ENCODE data around the gene CYP27C1.

CYP27C1 gene

DNA sequence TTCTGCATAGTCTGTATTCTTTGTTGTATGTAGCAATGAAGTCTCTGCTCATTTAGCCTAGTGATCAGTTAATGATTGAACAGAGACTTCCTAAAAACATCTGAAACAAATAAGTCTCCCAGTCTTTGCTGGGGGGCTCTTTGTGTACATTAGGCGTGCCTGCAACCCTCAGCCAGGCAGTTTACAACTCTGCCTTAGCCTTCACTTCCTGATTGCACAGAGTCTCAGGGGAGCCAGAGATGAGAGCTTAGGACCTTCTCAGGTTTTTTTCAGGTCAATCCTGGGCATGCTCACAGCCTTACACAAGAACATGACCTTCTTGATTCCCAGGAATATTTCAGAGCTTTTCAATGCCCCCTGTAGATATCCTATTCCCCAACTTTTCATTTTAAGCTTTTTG lies 69.1 kb downstream of the CYP27C1 start:
- no peak for DNase-seq

GRCh38 chr2:127149384-127149783 lies 70.7 kb downstream of the CYP27C1 start:
- DNase-seq = peak; percentile 98

DNA sequence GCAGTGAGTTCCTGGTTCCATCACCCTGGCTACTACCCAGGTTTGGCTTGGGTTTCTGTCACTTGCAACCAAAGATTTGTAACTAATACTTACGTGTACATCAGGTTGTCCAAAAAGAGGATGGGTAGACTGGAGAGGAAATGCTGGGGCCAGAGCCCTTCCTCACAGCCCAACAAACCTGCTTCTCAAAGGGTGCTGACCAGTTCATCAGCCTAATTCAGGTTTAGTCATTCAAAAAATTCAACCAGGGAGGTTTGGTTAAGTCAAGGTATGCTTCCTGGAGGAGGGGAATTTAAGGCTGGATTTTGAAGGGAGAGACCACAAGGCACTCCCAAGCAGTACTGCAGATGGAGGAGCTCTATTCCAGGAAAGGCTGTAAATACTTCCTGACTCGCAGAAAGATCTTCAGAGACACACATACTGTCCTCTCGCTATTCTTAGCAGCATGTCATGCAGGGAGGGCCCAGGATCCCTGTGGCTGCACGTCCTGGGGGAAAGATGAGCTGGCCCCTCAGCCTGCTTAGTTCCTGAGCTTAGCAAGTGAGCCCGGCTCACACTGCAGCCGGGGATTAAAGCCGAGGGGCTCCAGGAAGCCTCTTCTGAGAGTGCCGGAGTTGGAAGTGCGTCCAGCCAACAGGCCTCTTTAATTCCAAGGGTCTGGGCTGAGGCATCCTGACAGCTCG lies 73.1 kb downstream of the CYP27C1 start:
- DNase-seq = peak; percentile 70

- no peak for DNase-seq
Observed at GRCh38 chr2:127146071-127146725, 73.9 kb downstream of the CYP27C1 start.

- DNase-seq = peak; percentile 68
Observed at GRCh38 chr2:127145280-127145895, 74.7 kb downstream of the CYP27C1 start.

- no peak for DNase-seq
Observed at GRCh38 chr2:127143841-127144782, 76.0 kb downstream of the CYP27C1 start.

DNA sequence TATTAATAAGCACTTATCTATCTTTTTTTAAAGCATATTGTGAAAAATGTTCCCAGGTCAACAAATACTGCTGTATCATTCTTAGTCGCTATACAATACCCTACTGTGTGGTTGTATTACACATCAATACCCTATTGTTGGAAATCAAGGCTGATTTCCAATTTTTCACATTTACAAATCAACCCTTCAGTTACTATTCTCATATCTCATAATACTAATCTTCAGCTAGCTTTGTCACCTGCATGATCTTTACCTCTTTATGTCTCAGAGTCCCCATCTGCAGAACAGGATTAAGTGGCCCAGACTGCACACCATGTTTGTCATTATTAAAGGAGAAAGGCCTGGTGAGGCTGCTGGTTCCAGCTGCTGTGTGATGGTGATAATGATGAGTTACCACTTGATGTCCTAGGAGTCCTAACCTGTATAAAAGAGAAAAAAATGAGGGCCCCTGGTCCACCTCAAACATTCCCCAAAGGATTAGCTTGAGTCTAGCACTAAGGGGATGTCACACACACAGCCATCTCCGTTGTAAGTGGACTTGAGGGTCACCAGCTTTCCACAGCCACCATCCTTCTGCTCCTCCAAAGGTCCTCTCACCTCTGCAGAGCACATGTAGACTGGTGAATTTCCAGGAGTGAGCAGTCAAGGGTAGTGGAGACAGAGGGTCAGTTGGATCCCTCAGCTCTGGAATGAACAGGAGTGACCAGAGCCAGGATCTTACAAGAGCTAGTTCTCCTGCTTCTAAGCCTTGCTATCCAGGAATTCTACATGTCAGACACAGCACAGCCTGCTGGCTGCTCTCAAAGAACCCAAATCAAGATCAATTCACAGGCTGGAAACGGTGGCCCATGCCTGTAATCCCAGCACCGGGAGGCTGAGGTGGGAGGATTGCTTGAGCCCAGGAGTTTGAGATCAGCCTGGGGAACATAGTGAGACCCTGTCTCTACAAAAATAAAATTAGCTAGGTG lies 77.2 kb downstream of the CYP27C1 start:
- no peak for DNase-seq

DNA sequence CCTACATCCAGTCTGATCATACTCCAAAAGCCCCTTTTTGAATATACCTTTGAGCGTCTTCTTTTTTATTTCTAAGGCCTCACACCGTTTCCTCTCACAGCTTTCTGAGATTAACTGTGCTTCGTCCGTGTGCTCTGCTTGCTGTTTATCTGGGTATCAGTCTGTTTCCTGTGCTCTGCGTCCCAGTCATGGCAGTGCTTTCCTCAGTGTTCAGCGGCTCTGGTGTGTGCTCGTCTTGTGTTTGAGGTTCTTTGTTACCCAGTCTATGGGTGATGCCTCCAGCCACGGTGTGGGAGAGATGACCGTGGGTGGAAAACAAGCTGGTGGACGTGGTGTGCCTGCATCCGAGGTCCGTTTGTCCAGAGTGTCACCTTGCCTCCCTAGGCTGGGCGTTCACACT lies 79.6 kb downstream of the CYP27C1 start:
- no peak for DNase-seq

DNA sequence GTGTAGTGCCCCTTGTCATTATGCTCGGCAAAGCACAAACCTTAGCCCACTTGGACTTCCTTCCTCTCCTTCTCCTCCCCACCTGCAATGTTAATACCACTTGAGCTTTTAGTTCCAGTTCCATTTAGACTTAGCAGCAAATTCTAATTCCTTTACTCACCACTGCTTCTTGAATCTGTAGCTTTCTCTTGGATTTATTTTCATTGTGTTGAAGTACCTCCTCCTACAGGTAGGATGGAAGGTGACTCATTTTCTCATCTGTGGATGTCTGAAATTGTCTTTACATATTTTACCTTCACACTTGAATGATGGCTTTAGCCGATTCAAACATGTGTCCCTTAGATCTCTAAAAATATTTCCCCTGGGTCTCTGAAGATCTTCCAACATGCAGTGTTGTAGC lies 80.3 kb downstream of the CYP27C1 start:
- DNase-seq = no peak

DNA sequence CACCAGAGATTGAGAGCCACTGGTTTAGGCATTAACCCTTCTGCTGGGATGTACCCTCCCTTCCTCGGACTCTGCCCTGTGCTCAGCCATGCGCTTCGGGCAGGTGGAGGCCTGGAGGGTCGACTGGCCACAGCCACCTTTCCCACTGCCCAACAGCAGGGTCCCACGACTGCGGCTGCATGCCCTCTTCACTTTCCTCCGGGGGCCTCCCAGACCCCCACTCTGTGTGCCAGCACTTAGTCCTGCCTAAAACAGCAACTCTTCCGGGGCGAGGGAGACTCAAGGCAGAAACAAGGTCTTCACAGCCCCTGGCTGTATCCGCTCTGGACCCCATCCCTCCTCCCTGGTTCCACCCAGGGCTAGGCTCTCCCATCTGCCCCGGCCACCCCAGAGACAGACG lies 81.8 kb downstream of the CYP27C1 start:
- DNase-seq = no peak

- DNase-seq = no peak
Observed at GRCh38 chr2:127137741-127138140, 82.4 kb downstream of the CYP27C1 start.

GRCh38 chr2:127137225-127137624 lies 82.9 kb downstream of the CYP27C1 start:
- DNase-seq = no peak

DNA sequence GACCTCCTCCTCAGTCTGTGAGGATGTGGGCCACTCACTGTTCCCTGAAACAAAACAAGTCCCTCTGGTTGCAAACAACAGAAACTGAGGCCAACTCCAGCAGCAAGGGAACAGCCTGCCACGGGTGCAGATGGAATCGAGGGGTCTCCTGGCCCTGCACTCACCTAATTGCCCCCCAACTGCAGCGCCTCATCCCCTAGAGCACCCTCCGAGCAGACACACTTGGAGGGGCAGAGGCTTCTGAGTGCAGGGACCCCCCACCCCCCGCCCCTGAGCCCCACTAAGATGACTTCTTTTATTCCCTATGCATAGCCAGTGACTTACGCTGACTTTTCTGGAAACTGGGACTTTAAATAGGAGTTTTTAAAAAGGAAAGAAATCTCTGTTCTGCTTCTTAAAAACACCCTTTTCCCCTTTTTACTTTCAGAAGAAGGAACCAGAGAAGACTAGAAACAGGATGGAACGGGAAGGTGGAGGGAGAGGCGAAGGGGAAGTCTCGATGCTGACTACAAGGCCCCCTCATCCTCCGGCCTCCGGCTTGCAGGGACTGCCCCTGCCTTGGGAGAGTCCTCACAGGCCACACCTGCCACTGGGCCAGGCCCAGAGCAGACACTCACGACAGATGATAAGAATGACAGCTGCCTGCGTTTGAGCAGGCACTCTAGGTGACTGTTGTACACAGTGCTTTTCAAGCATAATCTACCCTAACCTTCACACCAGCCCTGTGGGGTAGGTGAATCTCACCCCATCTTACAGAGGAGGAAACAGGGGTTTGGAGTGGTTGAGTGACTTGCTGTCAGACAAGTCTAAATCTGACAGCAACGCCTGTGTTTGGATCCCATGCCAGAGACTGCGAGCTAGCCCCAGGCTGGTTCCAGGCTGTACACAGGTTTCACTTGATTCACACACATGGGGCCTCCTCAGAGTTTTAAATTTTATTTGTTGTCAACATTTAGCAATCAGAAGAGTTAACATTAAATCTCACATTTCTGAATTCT lies 85.0 kb downstream of the CYP27C1 start:
- no peak for DNase-seq

DNA sequence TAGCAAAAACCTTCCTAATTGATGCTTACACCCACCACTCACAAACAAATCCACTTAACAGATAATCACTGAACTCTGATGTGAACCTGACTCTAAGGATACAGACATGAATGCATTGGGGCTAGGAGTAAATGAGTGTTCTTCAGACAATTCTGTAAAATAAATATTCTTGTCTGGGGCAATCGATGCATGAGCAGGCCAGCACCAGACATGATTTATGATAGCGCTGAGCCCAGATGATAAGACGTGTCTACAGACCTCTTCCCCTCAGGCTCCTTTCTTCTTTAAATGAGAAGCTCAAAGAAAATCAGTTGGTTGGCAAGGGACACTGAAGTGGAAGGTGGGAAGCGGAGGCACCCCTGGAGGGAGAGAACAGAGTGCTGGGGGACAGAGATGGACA lies 85.9 kb downstream of the CYP27C1 start:
- DNase-seq = no peak

Measured in fibroblast of skin of abdomen (primary cell).